Osteocyte (in vitro differentiated cells): Measurements from ENCODE around the gene GADD45GIP1. TPM values are rescaled to one million over a fixed set of nuclear protein-coding genes. Genes with fewer than 3 reads are reported as not detected.
"Not testable (repeated sequence)": the region's sequence is repeated elsewhere in the genome, so short reads cannot be mapped to it uniquely, and the experiment has no call there.

ENCODE experiments used
- DNase-seq: peaks from one replicate; pipeline ENCODE4 v3.0.0; 2021; ENCODE audit warnings: mixed read lengths; ENCODE audit not compliant: unreplicated experiment; ENCODE audit errors: extremely low spot score
- H3K27ac Mint-ChIP-seq: one replicate; pipeline ENCODE4 v1.8.0; 2021; ENCODE audit warnings: mild to moderate bottlenecking, mixed read lengths; ENCODE audit not compliant: unreplicated experiment
- H3K27me3 Mint-ChIP-seq: one replicate; pipeline ENCODE4 v1.8.0; 2021; ENCODE audit warnings: mixed read lengths; ENCODE audit not compliant: unreplicated experiment
- H3K36me3 Mint-ChIP-seq: one replicate; pipeline ENCODE4 v1.8.0; 2021; ENCODE audit warnings: mixed read lengths; ENCODE audit not compliant: unreplicated experiment
- H3K4me1 Mint-ChIP-seq: one replicate; pipeline ENCODE4 v1.8.0; 2021; ENCODE audit warnings: mixed read lengths; ENCODE audit not compliant: unreplicated experiment
- H3K4me3 Mint-ChIP-seq: one replicate; pipeline ENCODE4 v1.8.0; 2021; ENCODE audit warnings: mild to moderate bottlenecking, moderate library complexity, mixed read lengths; ENCODE audit not compliant: unreplicated experiment
- H3K9me3 Mint-ChIP-seq: one replicate; pipeline ENCODE4 v1.8.0; 2021; ENCODE audit warnings: mixed read lengths; ENCODE audit not compliant: unreplicated experiment
- CTCF ChIP-seq: fragments of 200-600 bp; sonication (generic); IDR thresholded peaks from 2 replicates; pipeline ENCODE4 v1.5.0; 2021; ENCODE audit warnings: antibody characterized with exemption, mild to moderate bottlenecking, moderate library complexity
- total RNA-seq: library from RNA; stranded (reverse); gene quantifications from 2 replicates; pipeline ENCODE4 v1.2.1, GENCODE V29; 2021

Gene GADD45GIP1
- total RNA-seq, 1 donor from 2014 or later, result 24.0 TPM

DNA sequence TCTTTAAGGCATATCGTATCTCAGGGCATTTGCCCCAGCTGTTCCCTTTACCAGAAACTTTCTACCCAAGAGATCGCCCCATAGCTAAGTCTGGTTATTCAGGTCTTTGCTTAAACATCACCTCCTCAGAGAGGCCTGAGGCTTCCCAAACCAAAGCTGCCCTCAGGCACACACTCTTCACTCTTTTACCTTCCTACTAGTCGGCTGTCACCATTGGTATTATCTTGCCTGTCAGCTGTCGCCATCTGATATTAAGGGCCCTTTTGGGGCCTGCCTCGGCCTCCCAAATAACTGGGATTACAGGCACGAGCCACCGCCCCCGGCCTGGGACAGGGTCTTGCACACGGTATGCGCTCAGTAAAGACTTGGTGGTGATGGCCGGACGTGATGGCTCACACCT lies 1.0 kb downstream of the GADD45GIP1 start:
- H3K9me3 Mint-ChIP-seq, result no peaks in the 10 kb centered on the region
- H3K4me1 Mint-ChIP-seq, result peaks cover 35% of the 10 kb centered on the region
- DNase-seq, result no peak
- H3K4me3 Mint-ChIP-seq, result peak overlapping the region; percentile 81
- no peak for TF ChIP-seq CTCF
- no peaks in the 10 kb centered on the region for H3K27me3 Mint-ChIP-seq
- H3K36me3 Mint-ChIP-seq, result peaks cover 18% of the 10 kb centered on the region
- peak overlapping the region; percentile 72 for H3K27ac Mint-ChIP-seq

DNA sequence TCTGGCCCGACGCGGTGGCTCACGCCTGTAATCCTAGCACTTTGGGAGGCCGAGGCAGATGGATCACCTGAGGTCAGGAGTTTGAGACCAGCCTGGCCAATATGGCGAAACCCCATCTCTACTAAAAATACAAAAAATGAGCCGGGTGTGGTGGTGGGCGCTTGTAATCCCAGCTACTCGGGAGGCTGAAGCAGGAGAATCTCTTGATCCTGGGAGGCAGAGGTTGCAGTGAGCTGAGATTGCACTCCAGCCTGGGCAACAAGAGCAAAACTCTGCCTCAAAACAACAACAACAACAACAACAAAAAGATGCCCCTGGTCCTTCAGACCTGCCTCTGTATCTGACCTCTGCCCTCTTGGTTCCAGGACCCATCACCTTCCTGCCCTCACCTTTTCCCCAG lies 1.4 kb downstream of the GADD45GIP1 start:
- H3K4me1 Mint-ChIP-seq, result peaks cover 35% of the 10 kb centered on the region

DNA sequence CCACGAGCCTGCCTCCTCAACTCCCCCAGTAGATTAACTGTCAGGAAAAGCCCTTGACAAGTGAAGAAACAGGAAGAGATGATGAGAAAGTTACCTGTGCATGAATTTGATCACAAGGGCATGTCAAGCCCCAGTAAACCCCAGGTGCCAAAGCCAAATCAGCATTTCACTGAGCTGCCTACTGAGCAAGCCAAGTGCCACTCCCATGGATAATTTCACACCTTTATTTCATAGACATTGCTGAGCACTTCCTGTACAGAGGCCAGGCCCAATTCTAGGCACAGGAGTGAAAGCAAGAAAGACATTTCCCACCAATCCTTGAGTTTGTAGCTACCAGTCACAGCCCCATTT lies 2.4 kb downstream of the GADD45GIP1 start:
- Mint-ChIP-seq H3K9me3 (no peaks in the 10 kb centered on the region), H3K36me3 (peaks cover 23% of the 10 kb centered on the region), H3K27me3 (no peaks in the 10 kb centered on the region), H3K27ac (peak overlapping the region; percentile 80), H3K4me3 (no peak overlapping the region), H3K4me1 (peaks cover 36% of the 10 kb centered on the region)
- DNase-seq, result no peak
- TF ChIP-seq CTCF, result no peak

More for the DNA sequence above, 1.4 kb downstream of the GADD45GIP1 start:
- Mint-ChIP-seq H3K27ac (peak overlapping the region; percentile 72), H3K4me3 (peak overlapping the region; percentile 81), H3K36me3 (peaks cover 18% of the 10 kb centered on the region)
- H3K27me3 Mint-ChIP-seq, H3K9me3 Mint-ChIP-seq, DNase-seq: not testable (repeated sequence)

DNA sequence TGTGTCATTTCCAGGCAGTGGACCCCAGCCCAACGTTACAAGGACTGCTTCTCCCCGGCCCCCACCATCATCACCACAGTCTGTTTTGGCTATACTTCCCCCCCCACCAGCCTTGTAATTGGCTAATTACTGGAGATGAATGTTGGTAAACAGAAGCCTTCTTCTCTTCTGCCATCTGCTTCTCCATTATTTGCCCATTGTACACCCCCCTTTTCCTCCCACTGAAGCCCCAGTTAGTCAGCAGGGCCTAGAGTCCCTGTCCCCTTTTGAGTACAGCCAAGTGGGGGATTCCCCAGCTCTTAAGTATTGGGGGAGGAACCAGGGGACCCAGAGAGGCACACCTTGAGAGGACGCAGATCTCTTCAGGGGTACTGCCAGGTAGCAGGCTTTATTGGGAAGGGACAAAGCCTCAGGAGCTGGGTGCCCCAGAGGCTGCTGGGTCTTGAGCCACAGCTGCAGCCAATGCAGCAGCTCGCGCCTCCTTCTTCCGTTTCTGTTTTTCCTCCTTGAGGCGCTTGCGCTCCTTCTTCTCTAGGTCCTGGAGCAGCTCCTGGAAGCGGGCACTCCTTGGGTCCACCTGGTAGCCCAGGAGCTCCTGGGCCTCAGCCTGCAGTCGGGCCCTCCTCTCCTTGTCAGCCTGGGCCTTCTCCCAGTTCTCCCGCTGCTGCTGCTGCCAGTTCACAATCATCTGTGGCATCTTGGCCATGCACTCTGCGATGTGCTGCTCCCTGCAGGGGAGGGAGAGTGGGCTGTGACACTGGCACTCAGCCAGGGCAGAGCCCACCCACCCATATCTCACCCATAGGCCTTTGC lies 3.0 kb downstream of the GADD45GIP1 start:
- no peak for TF ChIP-seq CTCF
- Mint-ChIP-seq H3K4me3 (no peak overlapping the region), H3K4me1 (peaks cover 36% of the 10 kb centered on the region), H3K27me3 (no peaks in the 10 kb centered on the region), H3K27ac (peak overlapping the region; percentile 80), H3K36me3 (peaks cover 23% of the 10 kb centered on the region), H3K9me3 (no peaks in the 10 kb centered on the region)
- no peak for DNase-seq

DNA sequence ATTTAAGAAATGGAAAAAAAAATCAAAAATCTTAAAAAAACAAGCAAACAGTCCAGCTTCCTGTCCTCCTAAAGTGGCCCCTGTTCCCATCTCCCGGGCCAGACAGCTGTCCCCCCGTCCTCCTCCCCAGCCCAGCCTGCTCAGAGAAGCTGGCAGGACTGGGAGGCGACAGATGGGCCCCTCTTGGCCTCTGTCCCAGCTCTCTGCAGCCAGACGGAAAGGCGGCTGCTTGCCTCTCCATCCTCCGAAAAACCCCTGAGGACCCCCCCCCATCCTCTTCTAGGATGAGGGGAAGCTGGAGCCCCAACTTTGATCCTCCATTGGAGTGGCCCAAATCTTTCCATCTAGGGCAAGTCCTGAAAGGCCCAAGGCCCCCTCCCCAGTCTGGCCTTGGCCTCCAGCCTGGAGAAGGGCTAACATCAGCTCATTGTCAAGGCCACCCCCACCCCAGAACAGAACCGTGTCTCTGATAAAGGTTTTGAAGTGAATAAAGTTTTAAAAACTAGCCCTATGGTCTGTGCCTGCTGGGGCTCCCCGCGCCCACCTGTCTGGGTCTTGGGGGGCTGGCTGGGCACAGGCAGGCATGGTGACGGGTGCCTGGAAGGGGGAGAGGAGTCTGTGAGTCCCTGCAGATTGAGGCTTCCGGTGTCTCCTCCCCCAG lies 3.8 kb downstream of the GADD45GIP1 start:
- peak overlapping the region; percentile 38 for H3K27ac Mint-ChIP-seq
- H3K4me1 Mint-ChIP-seq, result peaks cover 39% of the 10 kb centered on the region
- no peak for DNase-seq
- H3K4me3 Mint-ChIP-seq, result no peak overlapping the region
- H3K36me3 Mint-ChIP-seq, result peaks cover 27% of the 10 kb centered on the region
- no peaks in the 10 kb centered on the region for H3K9me3 Mint-ChIP-seq
- no peaks in the 10 kb centered on the region for H3K27me3 Mint-ChIP-seq
- no peak for TF ChIP-seq CTCF
